ENCODE results near the gene B4GALNT2. TPM values are rescaled to one million over a fixed set of nuclear protein-coding genes. Genes with fewer than 3 reads are reported as not detected.

Gene B4GALNT2
- polyA plus RNA-seq, 1 experiment = 0.01 TPM

DNA sequence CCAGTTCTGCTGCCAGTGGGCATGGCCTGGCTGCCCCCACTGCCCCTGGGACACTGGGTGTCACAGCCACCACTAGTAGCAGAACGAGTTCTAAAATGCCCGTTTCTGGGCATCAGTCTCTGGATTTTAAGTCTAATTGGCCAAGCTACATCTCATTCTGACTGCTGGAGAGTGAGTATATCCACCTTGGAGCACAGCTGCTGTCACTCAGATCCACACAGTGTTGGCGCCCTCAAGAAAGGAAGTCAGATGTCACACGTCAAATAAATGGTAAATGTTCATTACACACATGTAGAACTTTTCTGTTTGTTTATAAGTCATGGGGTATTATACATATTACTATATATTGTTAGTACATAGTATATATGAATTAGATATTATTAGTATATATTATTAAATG is 58.4 kb downstream of the B4GALNT2 start:
- CTCF ChIA-PET = interaction anchor here (0.9 to 1.2 kb wide), 2 partner anchors 11 to 36 kb away, joined by 3 to 7 read pairs; no protein-coding TSS in a partner anchor
- TF ChIP-seq, protein P1, sequence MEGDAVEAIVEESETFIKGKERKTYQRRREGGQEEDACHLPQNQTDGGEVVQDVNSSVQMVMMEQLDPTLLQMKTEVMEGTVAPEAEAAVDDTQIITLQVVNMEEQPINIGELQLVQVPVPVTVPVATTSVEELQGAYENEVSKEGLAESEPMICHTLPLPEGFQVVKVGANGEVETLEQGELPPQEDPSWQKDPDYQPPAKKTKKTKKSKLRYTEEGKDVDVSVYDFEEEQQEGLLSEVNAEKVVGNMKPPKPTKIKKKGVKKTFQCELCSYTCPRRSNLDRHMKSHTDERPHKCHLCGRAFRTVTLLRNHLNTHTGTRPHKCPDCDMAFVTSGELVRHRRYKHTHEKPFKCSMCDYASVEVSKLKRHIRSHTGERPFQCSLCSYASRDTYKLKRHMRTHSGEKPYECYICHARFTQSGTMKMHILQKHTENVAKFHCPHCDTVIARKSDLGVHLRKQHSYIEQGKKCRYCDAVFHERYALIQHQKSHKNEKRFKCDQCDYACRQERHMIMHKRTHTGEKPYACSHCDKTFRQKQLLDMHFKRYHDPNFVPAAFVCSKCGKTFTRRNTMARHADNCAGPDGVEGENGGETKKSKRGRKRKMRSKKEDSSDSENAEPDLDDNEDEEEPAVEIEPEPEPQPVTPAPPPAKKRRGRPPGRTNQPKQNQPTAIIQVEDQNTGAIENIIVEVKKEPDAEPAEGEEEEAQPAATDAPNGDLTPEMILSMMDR (IDR thresholded peaks at IDR 0.05; ENCODE audit: low read depth, low read length) = no peak
- Histone ChIP-seq H3K27ac (ENCODE audit: low read depth, low read length) (peak overlapping the region; percentile 13), H3K4me3 (ENCODE audit: low read depth, low read length) (no peak overlapping the region), H3K27me3 (ENCODE audit: control insufficient read depth, insufficient read depth, low read length) (no peaks in the 10 kb centered on the region), H3K9me3 (ENCODE audit: control insufficient read depth, insufficient read depth, low read length) (no peaks in the 10 kb centered on the region; the same call in 1 of the 2 replicates)
- no peak for DNase-seq (ENCODE audit: low read depth, low spot score)
- POLR2A ChIA-PET = interaction anchor here (0.6 to 1.3 kb wide), 2 partner anchors 44 to 94 kb away, joined by 4 read pairs; no protein-coding TSS in a partner anchor

DNA sequence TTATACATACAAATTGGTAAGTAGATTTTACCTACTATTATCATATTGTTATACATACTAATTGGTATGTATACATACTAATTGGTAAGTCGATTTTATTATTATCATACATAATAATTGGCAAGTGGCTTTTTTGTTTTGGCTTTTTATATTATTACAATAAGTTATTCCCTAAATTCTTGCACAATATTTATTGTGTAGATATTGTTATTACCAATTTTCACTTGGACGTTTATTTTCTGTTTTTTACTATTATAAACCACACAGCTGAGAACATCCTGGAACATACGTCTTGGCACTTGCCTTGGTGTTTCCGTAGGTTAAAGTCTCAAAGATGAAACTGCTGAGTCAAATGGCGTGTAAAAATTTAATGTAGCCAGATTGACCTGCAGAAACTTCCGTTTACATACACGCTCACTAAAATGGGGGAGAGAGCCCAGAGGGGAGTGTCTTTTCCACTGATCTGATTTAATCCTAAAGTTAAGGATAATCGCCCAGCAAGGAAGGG is 58.9 kb downstream of the B4GALNT2 start:
- Histone ChIP-seq H3K4me3 (ENCODE audit: low read depth, low read length) (peak overlapping the region; percentile 89), H3K9me3 (ENCODE audit: control insufficient read depth, insufficient read depth, low read length) (no peaks in the 10 kb centered on the region; the same call in 1 of the 2 replicates), H3K27me3 (ENCODE audit: control insufficient read depth, insufficient read depth, low read length) (no peaks in the 10 kb centered on the region), H3K27ac (ENCODE audit: low read depth, low read length) (peak overlapping the region; percentile 98)
- no peak for DNase-seq (ENCODE audit: low read depth, low spot score)
- CTCF ChIA-PET = interaction anchor here (0.6 to 1.2 kb wide), 3 partner anchors 35 to 222 kb away, joined by 3 read pairs; no protein-coding TSS in a partner anchor
- POLR2A ChIA-PET = interaction anchor here (1.3 kb wide), 1 partner anchor 45 kb away, joined by 4 read pairs; no protein-coding TSS in a partner anchor
- TF ChIP-seq, protein P1 (IDR thresholded peaks at IDR 0.05; ENCODE audit: low read depth, low read length) = no peak

DNA sequence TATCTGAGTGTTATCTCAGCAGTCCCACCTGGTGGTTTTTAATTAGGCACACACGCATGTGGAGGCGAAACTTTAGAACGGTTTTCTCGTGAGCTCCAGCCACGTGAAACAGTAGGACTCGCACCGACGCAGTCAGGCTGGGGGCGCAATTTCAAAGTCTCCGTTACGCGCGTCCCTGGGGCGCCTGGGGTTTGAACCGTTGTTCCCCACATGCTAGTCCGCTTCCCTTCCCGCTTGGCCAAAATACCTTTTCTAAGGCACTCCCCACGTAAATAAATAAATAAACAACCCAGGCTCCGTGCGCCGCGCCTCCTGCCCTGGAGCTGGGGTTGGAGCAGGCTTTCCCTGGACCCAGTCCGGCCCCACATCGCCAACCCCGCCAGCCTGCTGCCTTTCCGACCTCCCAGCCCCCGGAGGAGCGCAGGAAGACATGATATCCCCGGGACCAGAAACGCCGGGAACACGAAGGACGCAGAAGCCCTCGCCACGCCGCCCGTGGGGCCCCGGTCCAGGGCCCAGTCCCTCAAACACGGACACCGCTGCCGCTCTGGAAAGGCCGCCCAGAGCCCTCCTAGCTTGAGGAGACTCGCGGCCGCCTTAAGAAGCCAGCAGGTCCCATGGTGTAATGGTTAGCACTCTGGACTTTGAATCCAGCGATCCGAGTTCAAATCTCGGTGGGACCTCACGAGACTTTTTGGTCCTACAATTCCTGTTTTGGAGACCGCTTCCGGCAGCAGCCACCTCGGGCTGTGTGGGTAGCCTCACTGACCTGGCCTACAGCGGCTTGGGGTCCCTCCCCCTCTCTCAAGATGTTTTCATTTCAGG is 59.6 kb downstream of the B4GALNT2 start:
- Histone ChIP-seq H3K27me3 (ENCODE audit: control insufficient read depth, insufficient read depth, low read length) (no peaks in the 10 kb centered on the region), H3K27ac (ENCODE audit: low read depth, low read length) (peak overlapping the region; percentile 98), H3K9me3 (ENCODE audit: control insufficient read depth, insufficient read depth, low read length) (no peaks in the 10 kb centered on the region; the same call in 1 of the 2 replicates), H3K4me3 (ENCODE audit: low read depth, low read length) (peak overlapping the region; percentile 89)
- CTCF ChIA-PET = interaction anchor here (0.6 to 1.2 kb wide), 7 partner anchors 12 to 1805 kb away, joined by 3 to 4 read pairs (median 3); no protein-coding TSS in a partner anchor
- DNase-seq (ENCODE audit: low read depth, low spot score) = peak; percentile 45
- POLR2A ChIA-PET = interaction anchor here (0.7 to 1.3 kb wide), 3 partner anchors 45 to 68 kb away, joined by 4 read pairs; no protein-coding TSS in a partner anchor
- TF ChIP-seq, protein P1 (IDR thresholded peaks at IDR 0.05; ENCODE audit: low read depth, low read length) = peak; percentile 38

DNA sequence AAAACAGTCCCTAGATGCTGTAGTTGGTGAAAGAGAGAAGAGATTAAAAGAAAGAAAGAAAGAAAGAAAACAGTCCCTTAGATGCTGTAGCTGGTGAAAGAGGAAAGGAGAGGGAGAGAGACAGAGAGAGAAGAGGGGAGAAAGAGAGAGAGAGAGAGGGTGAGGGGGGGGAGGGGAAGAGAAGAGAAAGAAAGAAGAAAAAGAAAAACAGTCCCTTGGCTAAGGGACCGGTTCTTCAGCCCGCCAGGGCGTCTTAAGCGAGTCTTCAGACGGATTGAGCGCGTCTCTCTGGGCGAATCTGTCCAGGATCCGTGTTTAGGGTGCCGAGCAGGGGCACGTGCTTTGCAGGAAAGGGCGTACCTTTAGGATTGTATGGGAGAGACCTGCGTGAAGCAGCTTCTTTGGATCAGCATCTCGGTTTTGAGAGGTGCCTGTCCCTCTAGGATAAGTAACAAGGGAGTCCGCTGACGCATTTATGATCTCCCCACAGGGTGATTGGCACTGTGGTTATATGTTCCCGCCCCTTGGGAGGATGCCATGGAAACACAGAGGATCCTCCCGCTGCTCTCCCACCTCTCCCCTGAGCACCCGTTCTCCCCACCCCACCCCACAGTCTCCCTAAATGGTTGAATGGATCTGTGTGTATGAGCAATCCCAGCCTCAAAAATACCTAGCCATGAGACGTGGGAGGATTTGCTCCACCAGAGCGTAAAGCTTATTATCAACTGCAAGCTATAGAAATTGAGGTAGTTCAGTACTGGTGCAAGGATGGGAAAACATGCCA is 61.1 kb downstream of the B4GALNT2 start:
- Histone ChIP-seq H3K27me3 (ENCODE audit: control insufficient read depth, insufficient read depth, low read length) (no peaks in the 10 kb centered on the region), H3K27ac (ENCODE audit: low read depth, low read length) (no peak overlapping the region), H3K9me3 (ENCODE audit: control insufficient read depth, insufficient read depth, low read length) (no peaks in the 10 kb centered on the region; the same call in 1 of the 2 replicates), H3K4me3 (ENCODE audit: low read depth, low read length) (peak overlapping the region; percentile 89)
- no peak for DNase-seq (ENCODE audit: low read depth, low spot score)
- TF ChIP-seq, protein P1 (IDR thresholded peaks at IDR 0.05; ENCODE audit: low read depth, low read length) = no peak
- ChIA-PET CTCF (interaction anchor here (0.6 to 1.8 kb wide), 4 partner anchors 13 to 484 kb away, joined by 3 to 4 read pairs (median 4); no protein-coding TSS in a partner anchor), POLR2A (interaction anchor here (0.6 to 0.7 kb wide), 2 partner anchors 130 to 1414 kb away, joined by 4 to 11 read pairs; no protein-coding TSS in a partner anchor)

All from AG04450 (cell line).